SK-N-MC (cell line): ENCODE data around the gene COL12A1.

ENCODE experiments used
- EZH2 ChIP-seq: fragments of 200-600 bp; sonication (generic); IDR thresholded peaks from one replicate; pipeline ENCODE4 v1.6.1; 2017; ENCODE audit warnings: antibody characterized with exemption
- FOXP2 ChIP-seq: optimal IDR thresholded peaks from 2 replicates; pipeline ENCODE3; 2011; ENCODE audit warnings: mild to moderate bottlenecking, moderate library complexity; ENCODE audit not compliant: insufficient read depth; ENCODE audit errors: extremely low read length, control extremely low read depth
- POLR2AphosphoS5 ChIP-seq: IDR thresholded peaks from 2 replicates; pipeline ENCODE4 v1.6.1; 2012; ENCODE audit warnings: mild to moderate bottlenecking, low read depth, low read length, borderline replicate concordance

- TF ChIP-seq POLR2AphosphoS5 (no peak), EZH2 (no peak), FOXP2 (no peak)
Observed at GRCh38 chr6:75204959-75205775, 686 bp downstream of the COL12A1 start.
